CD14-positive monocyte (primary cell): ENCODE measurements around the gene MON1A. TPM values are rescaled to one million over a fixed set of nuclear protein-coding genes. Genes with fewer than 3 reads are reported as not detected.

Source experiments
- DNase-seq, 3 donors: peaks; one replicate each; pipeline ENCODE4 v3.0.0-alpha.2; 2011 to 2022
- H2AFZ ChIP-seq: 2 replicates; pipeline ENCODE4 v1.6.0; 2012; ENCODE audit warnings: mild to moderate bottlenecking, low read depth, low read length, inconsistent platforms; ENCODE audit not compliant: insufficient read depth, poor library complexity, severe bottlenecking
- H3K27ac ChIP-seq, 2 donors: 1 replicate in 1 of 2; 2 replicates in 1 of 2; pipeline ENCODE4 v1.5.1; 2012 to 2013; ENCODE audit warnings: low read length in 2 of 2, control low read depth in 1 of 2, inconsistent platforms in 1 of 2, low read depth in 1 of 2, mild to moderate bottlenecking in 1 of 2
- H3K27me3 ChIP-seq, 2 donors: one replicate each; pipeline versions ENCODE4 v1.6.0 to v1.6.1; 2011 to 2013; ENCODE audit warnings: low read length in 2 of 2; ENCODE audit not compliant: control insufficient read depth in 2 of 2, insufficient read depth in 2 of 2
- H3K36me3 ChIP-seq, 2 donors: replicated peaks in 1 of 2; 1 replicate in 1 of 2; 2 replicates in 1 of 2; pipeline versions ENCODE4 v1.5.1 to v1.6.1; 2012 to 2013; ENCODE audit warnings: low read length in 2 of 2, control low read depth in 1 of 2, inconsistent platforms in 1 of 2, mild to moderate bottlenecking in 1 of 2; ENCODE audit not compliant: insufficient read depth in 2 of 2, control insufficient read depth in 1 of 2
- H3K4me1 ChIP-seq, 2 donors: 1 replicate in 1 of 2; 2 replicates in 1 of 2; pipeline versions ENCODE4 v1.5.1 to v1.6.1; 2012 to 2013; ENCODE audit warnings: low read length in 2 of 2, control low read depth in 1 of 2, inconsistent platforms in 1 of 2, mild to moderate bottlenecking in 1 of 2, moderate library complexity in 1 of 2; ENCODE audit not compliant: insufficient read depth in 2 of 2, control insufficient read depth in 1 of 2
- H3K4me2 ChIP-seq: replicated peaks from 2 replicates; pipeline ENCODE3; 2012; ENCODE audit warnings: low read length, moderate library complexity, mild to moderate bottlenecking; ENCODE audit not compliant: poor library complexity, severe bottlenecking; ENCODE audit errors: extremely low read depth
- H3K4me3 ChIP-seq, 3 experiments: fragments of 200-600 bp in 1 of 3; sonication (generic) in 1 of 3; replicated peaks in 1 of 3; 1 replicate in 2 of 3; 2 replicates in 1 of 3; pipeline ENCODE4 v1.5.1; 2011 to 2013; ENCODE audit warnings: low read length in 3 of 3, mild to moderate bottlenecking in 3 of 3, control low read depth in 2 of 3, low read depth in 2 of 3, inconsistent platforms in 1 of 3, moderate library complexity in 1 of 3
- H3K79me2 ChIP-seq: 2 replicates; pipeline ENCODE4 v1.6.0; 2012; ENCODE audit warnings: mild to moderate bottlenecking, control low read depth, inconsistent platforms, low read length, moderate library complexity; ENCODE audit not compliant: insufficient read depth
- H3K9ac ChIP-seq: 2 replicates; pipeline ENCODE4 v1.6.0; 2017; ENCODE audit warnings: low read length, mild to moderate bottlenecking; ENCODE audit not compliant: insufficient read depth, poor library complexity, severe bottlenecking
- H3K9me3 ChIP-seq, 2 donors: replicated peaks in 1 of 2; 1 replicate in 1 of 2; 2 replicates in 1 of 2; pipeline versions ENCODE4 v1.5.1 to v1.6.1; 2012 to 2013; ENCODE audit warnings: low read length in 2 of 2, control low read depth in 1 of 2; ENCODE audit not compliant: control insufficient read depth in 1 of 2, insufficient read depth in 1 of 2
- H4K20me1 ChIP-seq: 2 replicates; pipeline ENCODE4 v1.6.0; 2012; ENCODE audit warnings: mild to moderate bottlenecking, low read length, control low read depth, moderate library complexity; ENCODE audit not compliant: insufficient read depth
- H3K27ac Mint-ChIP-seq, 7 donors: one replicate each; pipeline ENCODE4 v1.8.0; 2020; ENCODE audit warnings: mild to moderate bottlenecking in 7 of 7, mixed read lengths in 7 of 7, moderate library complexity in 6 of 7, inconsistent platforms in 2 of 7
- H3K27me3 Mint-ChIP-seq, 3 donors: one replicate each; pipeline ENCODE4 v1.8.0; 2021 to 2022; ENCODE audit warnings: low read depth in 3 of 3, mild to moderate bottlenecking in 3 of 3, mixed read lengths in 3 of 3, moderate library complexity in 3 of 3, inconsistent platforms in 1 of 3
- H3K36me3 Mint-ChIP-seq, 2 donors: one replicate each; pipeline ENCODE4 v1.8.0; 2020; ENCODE audit warnings: mixed read lengths in 2 of 2, inconsistent platforms in 1 of 2, mild to moderate bottlenecking in 1 of 2
- H3K4me1 Mint-ChIP-seq: one replicate; pipeline ENCODE4 v1.8.0; 2020; ENCODE audit warnings: mild to moderate bottlenecking, mixed read lengths
- H3K4me3 Mint-ChIP-seq, 2 donors: one replicate each; pipeline ENCODE4 v1.8.0; 2020; ENCODE audit warnings: mild to moderate bottlenecking in 2 of 2, mixed read lengths in 2 of 2, moderate library complexity in 1 of 2
- H3K9me3 Mint-ChIP-seq, 7 donors: one replicate each; pipeline ENCODE4 v1.8.0; 2020 to 2022; ENCODE audit warnings: mixed read lengths in 7 of 7, mild to moderate bottlenecking in 6 of 7, moderate library complexity in 6 of 7, inconsistent platforms in 2 of 7
- WGBS: methylation state at CpG from one replicate; pipeline ENCODE4 v1.1.5; 2013; ENCODE audit warnings: missing lambda C conversion rate; ENCODE audit not compliant: insufficient coverage; 5-methylcytosine and 5-hydroxymethylcytosine counted together
- intact Hi-C, 2 donors: fragments of 100-400 bp; cut with micrococcal nuclease; formaldehyde crosslinking; loops; one replicate each; pipeline versions ENCODE4 v1.15.0 to v1.15.1; 2023
- polyA plus RNA-seq, 3 donors: library from polyadenylated mRNA; depleted of rRNA in 1 of 3; unstranded in 2 of 3; stranded (reverse) in 1 of 3; fragments of 300-500 nt in 2 of 3; fragments of >200 nt in 1 of 3; fragmentation: Illumina TruSeq in 2 of 3; gene quantifications; 1 replicate in 2 of 3; 2 replicates in 1 of 3; pipeline ENCODE4 v1.2.3, GENCODE V29; 2012 to 2021
- TF ChIP-seq, protein P1 (sequence below): fragments of 200-600 bp; IDR thresholded peaks from one replicate; pipeline ENCODE4 v1.8.0; 2022; ENCODE audit warnings: antibody characterized with exemption, mild to moderate bottlenecking

Gene MON1A
- polyA plus RNA-seq, 3 donors, result 5.4 to 6.6 (median 6.1) TPM

GRCh38 chr3:49869525-49870126 lies 60.0 kb downstream of the MON1A start, which contains the start of gene CAMKV:
TSS of gene CAMKV (minus strand) at chr3:49869906. CDS start at chr3:49862388, 7,518 bp downstream.
- TF ChIP-seq, protein P1, sequence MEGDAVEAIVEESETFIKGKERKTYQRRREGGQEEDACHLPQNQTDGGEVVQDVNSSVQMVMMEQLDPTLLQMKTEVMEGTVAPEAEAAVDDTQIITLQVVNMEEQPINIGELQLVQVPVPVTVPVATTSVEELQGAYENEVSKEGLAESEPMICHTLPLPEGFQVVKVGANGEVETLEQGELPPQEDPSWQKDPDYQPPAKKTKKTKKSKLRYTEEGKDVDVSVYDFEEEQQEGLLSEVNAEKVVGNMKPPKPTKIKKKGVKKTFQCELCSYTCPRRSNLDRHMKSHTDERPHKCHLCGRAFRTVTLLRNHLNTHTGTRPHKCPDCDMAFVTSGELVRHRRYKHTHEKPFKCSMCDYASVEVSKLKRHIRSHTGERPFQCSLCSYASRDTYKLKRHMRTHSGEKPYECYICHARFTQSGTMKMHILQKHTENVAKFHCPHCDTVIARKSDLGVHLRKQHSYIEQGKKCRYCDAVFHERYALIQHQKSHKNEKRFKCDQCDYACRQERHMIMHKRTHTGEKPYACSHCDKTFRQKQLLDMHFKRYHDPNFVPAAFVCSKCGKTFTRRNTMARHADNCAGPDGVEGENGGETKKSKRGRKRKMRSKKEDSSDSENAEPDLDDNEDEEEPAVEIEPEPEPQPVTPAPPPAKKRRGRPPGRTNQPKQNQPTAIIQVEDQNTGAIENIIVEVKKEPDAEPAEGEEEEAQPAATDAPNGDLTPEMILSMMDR, result no peak
- Histone ChIP-seq H3K79me2 (no peaks in the 10 kb centered on the region), H3K4me1 (peaks cover 3 to 12% of the 10 kb centered on the region in 2 donors), H3K36me3 (no peaks in the 10 kb centered on the region), H4K20me1 (no peaks in the 10 kb centered on the region), H3K4me3 (peak within 1 kb of the TSS in 2 of 3 experiments; percentile 5 to 62), H3K27ac (no peak within 1 kb of the TSS), H2AFZ (peak within 1 kb of the TSS; percentile 63), H3K9ac (peak within 1 kb of the TSS; percentile 15), H3K9me3 (no peaks in the 10 kb centered on the region), H3K4me2 (peak within 1 kb of the TSS; percentile 72), H3K27me3 (peaks cover 14 to 53% of the 10 kb centered on the region in 2 donors)
- Mint-ChIP-seq H3K4me1 (peaks cover 7% of the 10 kb centered on the region), H3K27me3 (peaks cover 28 to 66% (median 54%) of the 10 kb centered on the region in 3 donors), H3K9me3 (peaks cover 0 to 10% (median 3%) of the 10 kb centered on the region in 7 donors), H3K36me3 (no peaks in the 10 kb centered on the region), H3K4me3 (peak within 1 kb of the TSS; percentile 53 to 78), H3K27ac (no peak within 1 kb of the TSS)
- 2% methylated on average over 59 of the region's 59 CpGs for WGBS
- DNase-seq, result no peak
- intact Hi-C loops, result no loop called here

DNA sequence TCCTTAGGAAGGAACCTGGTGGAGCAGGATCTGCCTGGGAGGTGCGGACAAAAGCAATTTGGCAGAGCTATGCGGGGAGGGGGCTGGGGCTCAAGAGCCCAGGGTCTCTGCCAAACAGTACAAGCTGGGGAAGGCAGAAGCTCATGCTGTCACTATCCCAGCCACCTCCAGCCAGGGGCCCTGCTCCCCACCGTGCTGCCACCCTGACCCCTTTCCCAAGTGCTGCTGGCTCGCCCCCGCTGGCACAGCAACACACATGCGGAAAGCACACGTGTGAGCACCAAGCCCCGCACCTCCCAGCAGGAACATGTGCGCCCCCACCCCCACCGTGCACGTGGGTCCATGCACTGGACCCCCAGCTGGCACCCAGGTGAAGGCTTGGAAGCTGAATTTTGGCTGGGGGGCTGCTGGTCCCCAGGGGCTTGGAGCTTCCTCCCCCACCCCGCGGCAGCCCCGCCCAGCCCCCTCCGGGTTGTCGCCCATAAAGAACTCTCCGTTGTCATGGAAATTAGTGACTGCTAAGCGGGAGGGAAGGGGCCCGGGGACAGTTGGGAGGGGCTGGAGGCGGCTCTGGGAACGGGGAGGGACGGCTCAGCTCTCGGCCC lies 60.6 kb downstream of the MON1A start:
- peaks cover 7% of the 10 kb centered on the region for H3K4me1 Mint-ChIP-seq
- DNase-seq, result no peak
- no peak overlapping the region for H3K27ac ChIP-seq
- H3K9me3 ChIP-seq, result no peaks in the 10 kb centered on the region
- H3K9ac ChIP-seq, result no peak overlapping the region
- peak overlapping the region; percentile 63 for H2AFZ ChIP-seq
- no peaks in the 10 kb centered on the region for H3K79me2 ChIP-seq
- TF ChIP-seq, protein P1, result no peak
- peak overlapping the region; percentile 53 to 78 for H3K4me3 Mint-ChIP-seq
- peaks cover 3 to 12% of the 10 kb centered on the region in 2 donors for H3K4me1 ChIP-seq
- WGBS, result 11% methylated on average over 11 of the region's 23 CpGs
- intact Hi-C loops, result no loop called here
- no peaks in the 10 kb centered on the region for H3K36me3 ChIP-seq
- H4K20me1 ChIP-seq, result no peaks in the 10 kb centered on the region
- no peak overlapping the region for H3K27ac Mint-ChIP-seq
- H3K4me2 ChIP-seq, result peak overlapping the region; percentile 72
- H3K27me3 ChIP-seq, result peaks cover 14 to 56% of the 10 kb centered on the region in 2 donors
- peaks cover 0 to 10% (median 3%) of the 10 kb centered on the region in 7 donors for H3K9me3 Mint-ChIP-seq
- no peaks in the 10 kb centered on the region for H3K36me3 Mint-ChIP-seq
- peaks cover 31 to 69% (median 55%) of the 10 kb centered on the region in 3 donors for H3K27me3 Mint-ChIP-seq
- H3K4me3 ChIP-seq, result peak overlapping the region in 1 of 3 experiments; percentile 62
